ENCODE data around the gene DNAH3.

Gene DNAH3

GRCh38 chr16:20905576-20905975 is 245.1 kb downstream of the DNAH3 start:
- TF ChIP-seq FOXP2 (optimal IDR thresholded peaks at IDR 0.05; ENCODE audit: borderline replicate concordance, extremely low read depth, extremely low read length, insufficient read depth): no peak
- TF ChIP-seq TAF1 (IDR thresholded peaks at IDR 0.05; ENCODE audit: borderline replicate concordance, insufficient read depth, low read length): no peak
- no peak for TF ChIP-seq REST (IDR thresholded peaks at IDR 0.05; ENCODE audit: insufficient read depth in 1 of 2, low read depth in 2 of 2, low read length in 2 of 2)
- TF ChIP-seq POLR2AphosphoS5 (IDR thresholded peaks at IDR 0.05; ENCODE audit: low read depth, low read length): no peak

- no peak for TF ChIP-seq POLR2AphosphoS5 (IDR thresholded peaks at IDR 0.05; ENCODE audit: low read depth, low read length)
- TF ChIP-seq REST (IDR thresholded peaks at IDR 0.05; ENCODE audit: insufficient read depth in 1 of 2, low read depth in 2 of 2, low read length in 2 of 2): no peak
- TF ChIP-seq SIN3A (IDR thresholded peaks at IDR 0.05; ENCODE audit: borderline replicate concordance, insufficient read depth, low read length): no peak
- no peak for TF ChIP-seq TAF1 (IDR thresholded peaks at IDR 0.05; ENCODE audit: borderline replicate concordance, insufficient read depth, low read length)
- TF ChIP-seq FOXP2 (optimal IDR thresholded peaks at IDR 0.05; ENCODE audit: borderline replicate concordance, extremely low read depth, extremely low read length, insufficient read depth): no peak
Measured at GRCh38 chr16:20904507-20905081, 246.1 kb downstream of the DNAH3 start.

GRCh38 chr16:20903899-20904506 is 246.6 kb downstream of the DNAH3 start:
- TF ChIP-seq TAF1 (IDR thresholded peaks at IDR 0.05; ENCODE audit: borderline replicate concordance, insufficient read depth, low read length) (no peak), FOXP2 (optimal IDR thresholded peaks at IDR 0.05; ENCODE audit: borderline replicate concordance, extremely low read depth, extremely low read length, insufficient read depth) (no peak), REST (IDR thresholded peaks at IDR 0.05; ENCODE audit: insufficient read depth in 1 of 2, low read depth in 2 of 2, low read length in 2 of 2) (no peak), SIN3A (IDR thresholded peaks at IDR 0.05; ENCODE audit: borderline replicate concordance, insufficient read depth, low read length) (no peak), POLR2AphosphoS5 (IDR thresholded peaks at IDR 0.05; ENCODE audit: low read depth, low read length) (no peak)

- TF ChIP-seq FOXP2 (optimal IDR thresholded peaks at IDR 0.05; ENCODE audit: borderline replicate concordance, extremely low read depth, extremely low read length, insufficient read depth): no peak
- no peak for TF ChIP-seq TAF1 (IDR thresholded peaks at IDR 0.05; ENCODE audit: borderline replicate concordance, insufficient read depth, low read length)
- TF ChIP-seq POLR2AphosphoS5 (IDR thresholded peaks at IDR 0.05; ENCODE audit: low read depth, low read length): no peak
Measured at GRCh38 chr16:20903116-20903898, 247.3 kb downstream of the DNAH3 start.

GRCh38 chr16:20902426-20902825 is 248.2 kb downstream of the DNAH3 start:
- TF ChIP-seq SIN3A (IDR thresholded peaks at IDR 0.05; ENCODE audit: borderline replicate concordance, insufficient read depth, low read length) (no peak), REST (IDR thresholded peaks at IDR 0.05; ENCODE audit: insufficient read depth in 1 of 2, low read depth in 2 of 2, low read length in 2 of 2) (no peak), POLR2AphosphoS5 (IDR thresholded peaks at IDR 0.05; ENCODE audit: low read depth, low read length) (no peak), TAF1 (IDR thresholded peaks at IDR 0.05; ENCODE audit: borderline replicate concordance, insufficient read depth, low read length) (no peak), FOXP2 (optimal IDR thresholded peaks at IDR 0.05; ENCODE audit: borderline replicate concordance, extremely low read depth, extremely low read length, insufficient read depth) (no peak)
